ENCODE measurements around the gene ATP6V1E1. TPM values are rescaled to one million over a fixed set of nuclear protein-coding genes. Genes with fewer than 3 reads are reported as not detected.

The ATP6V1E1 gene
- total and polyA plus RNA-seq, 9 of the 15 experiments (the other 6 are each of a cell fraction or from before 2014, with no cell fraction given) = 122 to 249 (median 179) TPM

DNA sequence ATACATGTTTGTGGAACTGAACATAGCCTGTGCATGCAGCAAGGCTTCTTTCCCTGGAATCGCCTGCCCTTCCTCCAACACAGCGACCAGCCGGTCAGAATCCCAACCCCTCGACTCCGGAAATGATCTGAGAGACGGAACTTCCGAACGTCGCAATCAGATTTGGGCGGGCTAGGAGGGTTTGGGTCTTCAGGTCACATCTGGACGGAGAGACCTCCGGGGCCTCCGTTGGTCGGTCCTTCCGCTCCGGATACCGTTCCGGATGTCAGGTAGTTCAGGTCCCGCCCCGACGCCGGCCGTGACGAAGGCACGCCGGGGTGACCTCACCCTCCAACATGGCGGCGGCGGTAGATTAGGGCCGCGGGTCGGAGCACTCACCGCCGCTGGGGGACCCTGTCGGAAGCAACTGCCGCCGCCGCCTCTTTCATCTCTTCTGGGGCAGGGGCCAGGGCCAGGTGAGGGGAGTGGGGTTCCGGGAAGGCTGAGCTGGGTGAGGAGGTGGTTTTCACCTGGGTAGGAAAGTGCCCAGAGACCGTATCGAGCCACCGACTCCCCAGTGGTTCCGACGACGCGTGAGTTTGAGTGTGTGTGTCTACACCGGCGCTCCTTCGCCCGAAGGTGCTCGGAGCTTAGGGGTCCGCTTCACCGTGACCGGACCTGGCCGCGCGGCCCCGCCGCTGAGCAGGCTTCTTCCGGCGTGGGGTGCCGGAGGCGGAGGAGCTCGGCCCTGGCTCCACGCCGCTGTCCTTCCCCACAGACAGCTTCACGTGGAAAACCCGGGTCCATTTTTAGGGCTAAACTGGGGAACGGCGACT lies 10.1 kb upstream of the ATP6V1E1 start, which contains the start of gene BCL2L13 (continued):
- TF ChIP-seq, protein P1, sequence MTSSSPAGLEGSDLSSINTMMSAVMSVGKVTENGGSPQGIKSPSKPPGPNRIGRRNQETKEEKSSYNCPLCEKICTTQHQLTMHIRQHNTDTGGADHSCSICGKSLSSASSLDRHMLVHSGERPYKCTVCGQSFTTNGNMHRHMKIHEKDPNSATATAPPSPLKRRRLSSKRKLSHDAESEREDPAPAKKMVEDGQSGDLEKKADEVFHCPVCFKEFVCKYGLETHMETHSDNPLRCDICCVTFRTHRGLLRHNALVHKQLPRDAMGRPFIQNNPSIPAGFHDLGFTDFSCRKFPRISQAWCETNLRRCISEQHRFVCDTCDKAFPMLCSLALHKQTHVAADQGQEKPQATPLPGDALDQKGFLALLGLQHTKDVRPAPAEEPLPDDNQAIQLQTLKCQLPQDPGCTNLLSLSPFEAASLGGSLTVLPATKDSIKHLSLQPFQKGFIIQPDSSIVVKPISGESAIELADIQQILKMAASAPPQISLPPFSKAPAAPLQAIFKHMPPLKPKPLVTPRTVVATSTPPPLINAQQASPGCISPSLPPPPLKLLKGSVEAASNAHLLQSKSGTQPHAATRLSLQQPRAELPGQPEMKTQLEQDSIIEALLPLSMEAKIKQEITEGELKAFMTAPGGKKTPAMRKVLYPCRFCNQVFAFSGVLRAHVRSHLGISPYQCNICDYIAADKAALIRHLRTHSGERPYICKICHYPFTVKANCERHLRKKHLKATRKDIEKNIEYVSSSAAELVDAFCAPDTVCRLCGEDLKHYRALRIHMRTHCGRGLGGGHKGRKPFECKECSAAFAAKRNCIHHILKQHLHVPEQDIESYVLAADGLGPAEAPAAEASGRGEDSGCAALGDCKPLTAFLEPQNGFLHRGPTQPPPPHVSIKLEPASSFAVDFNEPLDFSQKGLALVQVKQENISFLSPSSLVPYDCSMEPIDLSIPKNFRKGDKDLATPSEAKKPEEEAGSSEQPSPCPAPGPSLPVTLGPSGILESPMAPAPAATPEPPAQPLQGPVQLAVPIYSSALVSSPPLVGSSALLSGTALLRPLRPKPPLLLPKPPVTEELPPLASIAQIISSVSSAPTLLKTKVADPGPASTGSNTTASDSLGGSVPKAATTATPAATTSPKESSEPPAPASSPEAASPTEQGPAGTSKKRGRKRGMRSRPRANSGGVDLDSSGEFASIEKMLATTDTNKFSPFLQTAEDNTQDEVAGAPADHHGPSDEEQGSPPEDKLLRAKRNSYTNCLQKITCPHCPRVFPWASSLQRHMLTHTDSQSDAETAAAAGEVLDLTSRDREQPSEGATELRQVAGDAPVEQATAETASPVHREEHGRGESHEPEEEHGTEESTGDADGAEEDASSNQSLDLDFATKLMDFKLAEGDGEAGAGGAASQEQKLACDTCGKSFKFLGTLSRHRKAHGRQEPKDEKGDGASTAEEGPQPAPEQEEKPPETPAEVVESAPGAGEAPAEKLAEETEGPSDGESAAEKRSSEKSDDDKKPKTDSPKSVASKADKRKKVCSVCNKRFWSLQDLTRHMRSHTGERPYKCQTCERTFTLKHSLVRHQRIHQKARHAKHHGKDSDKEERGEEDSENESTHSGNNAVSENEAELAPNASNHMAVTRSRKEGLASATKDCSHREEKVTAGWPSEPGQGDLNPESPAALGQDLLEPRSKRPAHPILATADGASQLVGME (CRISPR knock-in tag; IDR thresholded peaks at IDR 0.05) = peak; percentile 15; the same call in 1 of the 2 replicates
- TF ChIP-seq FOXM1 (IDR thresholded peaks at IDR 0.05; ENCODE audit: low read depth) (0 out of 2 replicates have a peak, but pooled peaks have one; percentile 31), FOXM1 (CRISPR knock-in tag; IDR thresholded peaks at IDR 0.05; ENCODE audit: low read depth) (peak; percentile 77; the same call in 1 of the 2 replicates), COPS2 (conservative IDR thresholded peaks at IDR 0.05) (no peak), ZNF583 (CRISPR knock-in tag; IDR thresholded peaks at IDR 0.05) (no peak; the same call in 1 of the 2 replicates), SNRNP70 (optimal IDR thresholded peaks at IDR 0.05; ENCODE audit: low read depth, low read length) (no peak), TOE1 (IDR thresholded peaks at IDR 0.05; ENCODE audit: borderline replicate concordance) (0 out of 2 replicates have a peak, but pooled peaks have one; percentile 71), TOE1 (CRISPR knock-in tag; IDR thresholded peaks at IDR 0.05; ENCODE audit: borderline replicate concordance, low read depth) (0 out of 2 replicates have a peak, but pooled peaks have one; percentile 56), ZNF785 (CRISPR knock-in tag; IDR thresholded peaks at IDR 0.05) (no peak), BRCA1 (IDR thresholded peaks at IDR 0.05) (no peak), BRCA1 (CRISPR knock-in tag; IDR thresholded peaks at IDR 0.05) (0 out of 2 replicates have a peak, but pooled peaks have one; percentile 88), TEAD4 (IDR thresholded peaks at IDR 0.05; ENCODE audit: low read length) (no peak; the same call in 1 of the 2 replicates), TEAD4 (CRISPR knock-in tag; IDR thresholded peaks at IDR 0.05; ENCODE audit: borderline replicate concordance) (peak; percentile 80; the same call in 1 of the 2 replicates), RFX5 (IDR thresholded peaks at IDR 0.05; ENCODE audit: low read depth, low read length) (no peak), ZZZ3 (IDR thresholded peaks at IDR 0.05) (no peak), ZNF76 (CRISPR knock-in tag; IDR thresholded peaks at IDR 0.05; ENCODE audit: borderline replicate concordance) (no peak), SMC3 (conservative IDR thresholded peaks at IDR 0.05; ENCODE audit: insufficient read depth, low read depth, low read length) (0 out of 2 replicates have a peak, but pooled peaks have one; percentile 1), CBFA2T3 (IDR thresholded peaks at IDR 0.05) (peak; percentile 58; the same call in 1 of the 2 replicates), BMI1 (IDR thresholded peaks at IDR 0.05; ENCODE audit: low read length) (no peak)
- TF ChIP-seq, protein P2, sequence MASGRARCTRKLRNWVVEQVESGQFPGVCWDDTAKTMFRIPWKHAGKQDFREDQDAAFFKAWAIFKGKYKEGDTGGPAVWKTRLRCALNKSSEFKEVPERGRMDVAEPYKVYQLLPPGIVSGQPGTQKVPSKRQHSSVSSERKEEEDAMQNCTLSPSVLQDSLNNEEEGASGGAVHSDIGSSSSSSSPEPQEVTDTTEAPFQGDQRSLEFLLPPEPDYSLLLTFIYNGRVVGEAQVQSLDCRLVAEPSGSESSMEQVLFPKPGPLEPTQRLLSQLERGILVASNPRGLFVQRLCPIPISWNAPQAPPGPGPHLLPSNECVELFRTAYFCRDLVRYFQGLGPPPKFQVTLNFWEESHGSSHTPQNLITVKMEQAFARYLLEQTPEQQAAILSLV (tag; IDR thresholded peaks at IDR 0.05) = no peak
- TF ChIP-seq, protein P3, sequence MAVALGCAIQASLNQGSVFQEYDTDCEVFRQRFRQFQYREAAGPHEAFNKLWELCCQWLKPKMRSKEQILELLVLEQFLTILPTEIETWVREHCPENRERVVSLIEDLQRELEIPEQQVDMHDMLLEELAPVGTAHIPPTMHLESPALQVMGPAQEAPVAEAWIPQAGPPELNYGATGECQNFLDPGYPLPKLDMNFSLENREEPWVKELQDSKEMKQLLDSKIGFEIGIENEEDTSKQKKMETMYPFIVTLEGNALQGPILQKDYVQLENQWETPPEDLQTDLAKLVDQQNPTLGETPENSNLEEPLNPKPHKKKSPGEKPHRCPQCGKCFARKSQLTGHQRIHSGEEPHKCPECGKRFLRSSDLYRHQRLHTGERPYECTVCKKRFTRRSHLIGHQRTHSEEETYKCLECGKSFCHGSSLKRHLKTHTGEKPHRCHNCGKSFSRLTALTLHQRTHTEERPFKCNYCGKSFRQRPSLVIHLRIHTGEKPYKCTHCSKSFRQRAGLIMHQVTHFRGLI (CRISPR knock-in tag; IDR thresholded peaks at IDR 0.05) = 0 out of 2 replicates have a peak, but pooled peaks have one; percentile 27
